ENCODE results near the gene RRP1B.

- no peak for TF ChIP-seq CTCF (IDR thresholded peaks at IDR 0.05)
- no peak for TF ChIP-seq POLR2A (IDR thresholded peaks at IDR 0.05)
These were observed 36.9 kb downstream of the RRP1B start for GRCh38 chr21:43696214-43696613.
